CD4-positive, alpha-beta T cell treated with Interferon alpha-2 for 1 hour (primary cell): ENCODE measurements around the gene DNPH1.
A peak's percentile ranks its signal among the peaks of the same experiment; 100 is the strongest.

Experiments used
- DNase-seq, 2 donors: peaks; one replicate each; pipeline ENCODE4 v3.0.0-alpha.2; 2020 to 2022

DNPH1 gene

GRCh38 chr6:43243664-43244321 lies 14.5 kb upstream of the DNPH1 start:
- no peak for DNase-seq

GRCh38 chr6:43242908-43243663 lies 13.8 kb upstream of the DNPH1 start, which contains the start of gene TTBK1:
Gene TTBK1, plus strand, starts transcription at chr6:43243481. Its CDS starts 3,180 bp downstream, at chr6:43246661.
- peak; percentile 17 to 42 for DNase-seq

- no peak for DNase-seq
Observed at GRCh38 chr6:43241446-43241845, 12.2 kb upstream of the DNPH1 start.

- DNase-seq: no peak
Observed at GRCh38 chr6:43240950-43241349, 11.7 kb upstream of the DNPH1 start.

GRCh38 chr6:43239054-43239453 lies 9.8 kb upstream of the DNPH1 start:
- no peak for DNase-seq

GRCh38 chr6:43235841-43236240 lies 6.6 kb upstream of the DNPH1 start:
- no peak for DNase-seq

GRCh38 chr6:43231735-43232450 lies 2.6 kb upstream of the DNPH1 start:
- no peak for DNase-seq

GRCh38 chr6:43231053-43231452 lies 1.8 kb upstream of the DNPH1 start:
- DNase-seq: no peak

- no peak for DNase-seq
Observed at GRCh38 chr6:43229803-43230620, 731 bp upstream of the DNPH1 start.

- no peak for DNase-seq
Observed at GRCh38 chr6:43226192-43226851, 3.0 kb downstream of the DNPH1 start.

- no peak for DNase-seq
Observed at GRCh38 chr6:43223175-43223574, 6.1 kb downstream of the DNPH1 start.

GRCh38 chr6:43222418-43223059 lies 6.7 kb downstream of the DNPH1 start:
- no peak for DNase-seq

- no peak for DNase-seq
Observed at GRCh38 chr6:43221046-43221972, 8.0 kb downstream of the DNPH1 start.

- no peak for DNase-seq
Observed at GRCh38 chr6:43220439-43220951, 8.8 kb downstream of the DNPH1 start.

GRCh38 chr6:43219814-43220213 lies 9.5 kb downstream of the DNPH1 start:
- DNase-seq: no peak

GRCh38 chr6:43219119-43219518 lies 10.2 kb downstream of the DNPH1 start:
- no peak for DNase-seq

- no peak for DNase-seq
Observed at GRCh38 chr6:43217351-43217750, 11.9 kb downstream of the DNPH1 start.

GRCh38 chr6:43216200-43216599 lies 13.1 kb downstream of the DNPH1 start:
- DNase-seq: no peak

- no peak for DNase-seq
Observed at GRCh38 chr6:43215066-43215465, 14.2 kb downstream of the DNPH1 start.

GRCh38 chr6:43213431-43213830 lies 15.8 kb downstream of the DNPH1 start:
- no peak for DNase-seq
